Mesenchymal stem cell (in vitro differentiated cells and primary cell): ENCODE measurements around the gene PTX4.

Source experiments
- DNase-seq: peaks from one replicate; pipeline ENCODE4 v3.0.0-alpha.2; 2013
- H2AFZ ChIP-seq: one replicate; pipeline ENCODE4 v1.6.1; 2013; ENCODE audit warnings: low read depth, mild to moderate bottlenecking, control low read depth, inconsistent platforms, low read length, moderate library complexity
- H2AK5ac ChIP-seq: 2 replicates; pipeline ENCODE4 v1.6.1; 2013; ENCODE audit warnings: low read length, moderate library complexity, mild to moderate bottlenecking, inconsistent platforms; ENCODE audit not compliant: severe bottlenecking
- H2BK120ac ChIP-seq: one replicate; pipeline ENCODE4 v1.6.1; 2013; ENCODE audit warnings: low read depth, mild to moderate bottlenecking, inconsistent platforms, low read length, moderate library complexity
- H2BK12ac ChIP-seq, 2 experiments: one replicate each; pipeline ENCODE4 v1.6.1; 2013; ENCODE audit warnings: inconsistent platforms in 2 of 2, low read length in 2 of 2, mild to moderate bottlenecking in 2 of 2, moderate library complexity in 2 of 2, control low read depth in 1 of 2
- H2BK15ac ChIP-seq: one replicate; pipeline ENCODE4 v1.6.1; 2013; ENCODE audit warnings: mild to moderate bottlenecking, low read depth, inconsistent platforms; ENCODE audit not compliant: poor library complexity, severe bottlenecking
- H2BK5ac ChIP-seq: 2 replicates; pipeline ENCODE4 v1.6.1; 2013; ENCODE audit warnings: low read depth, mild to moderate bottlenecking, low read length, control low read depth, inconsistent platforms; ENCODE audit not compliant: poor library complexity, severe bottlenecking
- H3K14ac ChIP-seq, 2 experiments: one replicate each; pipeline ENCODE4 v1.6.1; 2013; ENCODE audit warnings: inconsistent platforms in 2 of 2, low read length in 2 of 2, control low read depth in 1 of 2, mild to moderate bottlenecking in 1 of 2, moderate library complexity in 1 of 2
- H3K18ac ChIP-seq, 2 experiments: one replicate each; pipeline ENCODE4 v1.6.1; 2013; ENCODE audit warnings: inconsistent platforms in 2 of 2, low read length in 2 of 2, control low read depth in 1 of 2, low read depth in 1 of 2, mild to moderate bottlenecking in 1 of 2
- H3K23ac ChIP-seq, 2 experiments: one replicate each; pipeline ENCODE4 v1.6.1; 2013; ENCODE audit warnings: inconsistent platforms in 2 of 2, low read length in 2 of 2, mild to moderate bottlenecking in 2 of 2, moderate library complexity in 2 of 2, control low read depth in 1 of 2
- H3K27ac ChIP-seq: 2 replicates; pipeline ENCODE4 v1.5.1; 2013; ENCODE audit warnings: mild to moderate bottlenecking, moderate library complexity, low read length, control low read depth, inconsistent platforms; ENCODE audit not compliant: poor library complexity, severe bottlenecking
- H3K27me3 ChIP-seq, 2 experiments: 2 replicates each; pipeline versions ENCODE4 v1.6.1 to v1.7.0; 2013; ENCODE audit warnings: low read length in 2 of 2, mild to moderate bottlenecking in 2 of 2, moderate library complexity in 2 of 2, control low read depth in 1 of 2, inconsistent platforms in 1 of 2; ENCODE audit not compliant: control insufficient read depth in 1 of 2, insufficient read depth in 1 of 2
- H3K36me3 ChIP-seq, 2 experiments: 2 replicates each; pipeline versions ENCODE4 v1.6.1 to v1.7.0; 2013; ENCODE audit warnings: low read length in 2 of 2, control low read depth in 1 of 2, inconsistent platforms in 1 of 2, low read depth in 1 of 2, mild to moderate bottlenecking in 1 of 2; ENCODE audit not compliant: insufficient read depth in 2 of 2, control insufficient read depth in 1 of 2
- H3K4ac ChIP-seq, 2 experiments: one replicate each; pipeline ENCODE4 v1.6.1; 2013; ENCODE audit warnings: inconsistent platforms in 2 of 2, low read length in 2 of 2, mild to moderate bottlenecking in 2 of 2, moderate library complexity in 2 of 2, control low read depth in 1 of 2, low read depth in 1 of 2
- H3K4me1 ChIP-seq: 2 replicates; pipeline ENCODE4 v1.6.1; 2013; ENCODE audit warnings: low read depth, low read length, control low read depth; ENCODE audit not compliant: control insufficient read depth, insufficient read depth
- H3K4me2 ChIP-seq: 2 replicates; pipeline ENCODE4 v1.6.1; 2013; ENCODE audit warnings: low read length, mild to moderate bottlenecking, inconsistent platforms; ENCODE audit not compliant: poor library complexity, severe bottlenecking
- H3K4me3 ChIP-seq, 2 experiments: 2 replicates each; pipeline versions ENCODE4 v1.5.1 to v1.7.0; 2013; ENCODE audit warnings: low read length in 2 of 2, mild to moderate bottlenecking in 2 of 2, control low read depth in 1 of 2, low read depth in 1 of 2; ENCODE audit not compliant: insufficient read depth in 1 of 2
- H3K79me1 ChIP-seq: replicated peaks from 2 replicates; pipeline ENCODE4 v1.6.1; 2013; ENCODE audit warnings: mild to moderate bottlenecking, control low read depth, low read length, inconsistent platforms; ENCODE audit not compliant: poor library complexity, severe bottlenecking
- H3K9ac ChIP-seq: 2 replicates; pipeline ENCODE4 v1.7.0; 2013; ENCODE audit warnings: mild to moderate bottlenecking, low read length, moderate library complexity
- H3K9me3 ChIP-seq: 2 replicates; pipeline ENCODE4 v1.7.0; 2013; ENCODE audit warnings: mild to moderate bottlenecking, low read length; ENCODE audit not compliant: control insufficient read depth
- H4K8ac ChIP-seq: one replicate; pipeline ENCODE4 v1.6.1; 2013; ENCODE audit warnings: inconsistent platforms, mild to moderate bottlenecking, low read length, moderate library complexity
- H4K91ac ChIP-seq: one replicate; pipeline ENCODE4 v1.6.1; 2013; ENCODE audit warnings: mild to moderate bottlenecking, low read length, inconsistent platforms
- WGBS: methylation state at CpG from one replicate; pipeline ENCODE4 v1.1.7; 2013; ENCODE audit warnings: mixed read lengths; 5-methylcytosine and 5-hydroxymethylcytosine counted together

The PTX4 gene

GRCh38 chr16:1468426-1468810 lies 20.3 kb downstream of the PTX4 start:
- 95% methylated on average over 22 of the region's 22 CpGs for WGBS

DNA sequence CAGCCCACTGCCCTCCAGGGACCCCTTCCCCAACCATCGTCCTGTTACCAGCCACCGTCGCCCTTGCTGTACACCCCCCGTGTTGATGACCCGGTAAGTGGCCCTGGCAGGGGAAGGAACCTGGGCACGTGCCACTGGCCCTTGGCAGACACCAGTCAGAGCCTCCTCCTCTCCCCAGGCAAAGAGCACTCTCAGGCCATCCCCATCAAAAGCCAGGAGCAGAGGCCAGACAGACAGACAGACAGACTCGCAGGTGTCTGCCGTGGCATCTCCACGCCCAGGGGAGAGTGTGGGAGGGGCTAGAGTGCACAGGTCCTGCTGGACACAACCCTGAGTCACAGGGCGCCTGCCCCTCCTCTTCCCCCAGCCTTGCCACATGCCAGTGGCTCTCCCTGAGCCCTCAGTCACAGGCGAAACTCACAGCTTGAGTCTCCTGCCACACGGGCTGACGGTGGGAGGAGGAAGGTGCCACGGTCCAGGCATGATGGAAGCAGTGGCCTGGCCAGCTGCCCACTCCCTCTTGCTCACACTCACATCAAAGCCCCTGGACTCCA lies 21.7 kb downstream of the PTX4 start:
- H3K4me2 ChIP-seq: no peak overlapping the region
- no peak for DNase-seq
- H2AFZ ChIP-seq: no peak overlapping the region
- no peak overlapping the region for H3K4me3 ChIP-seq
- H2BK12ac ChIP-seq: no peak overlapping the region
- H3K4ac ChIP-seq: no peak overlapping the region
- H4K91ac ChIP-seq: no peak overlapping the region
- H2BK15ac ChIP-seq: no peak overlapping the region
- no peaks in the 10 kb centered on the region for H3K9me3 ChIP-seq
- peaks cover 57% of the 10 kb centered on the region for H3K79me1 ChIP-seq
- no peak overlapping the region for H2BK5ac ChIP-seq
- H3K27me3 ChIP-seq: no peaks in the 10 kb centered on the region
- WGBS: 98% methylated on average over 13 of the region's 14 CpGs
- H2BK120ac ChIP-seq: no peak overlapping the region
- no peak overlapping the region for H4K8ac ChIP-seq
- no peak overlapping the region for H3K18ac ChIP-seq
- no peak overlapping the region for H3K23ac ChIP-seq
- no peak overlapping the region for H3K9ac ChIP-seq
- peaks cover 28% of the 10 kb centered on the region for H3K4me1 ChIP-seq
- no peak overlapping the region for H3K14ac ChIP-seq
- peaks cover 23 to 46% of the 10 kb centered on the region in 2 experiments for H3K36me3 ChIP-seq
- H3K27ac ChIP-seq: no peak overlapping the region
- H2AK5ac ChIP-seq: no peak overlapping the region

More at GRCh38 chr16:1468426-1468810, 20.3 kb downstream of the PTX4 start:
- H3K4me3 ChIP-seq: peak overlapping the region in 1 of 2 experiments; percentile 18
- no peaks in the 10 kb centered on the region for H3K9me3 ChIP-seq
- H3K27ac ChIP-seq: no peak overlapping the region
- H2BK120ac ChIP-seq: no peak overlapping the region
- H3K27me3 ChIP-seq: no peaks in the 10 kb centered on the region
- peaks cover 15 to 42% of the 10 kb centered on the region in 2 experiments for H3K36me3 ChIP-seq
- no peak overlapping the region for H2AFZ ChIP-seq
- H2BK12ac ChIP-seq: no peak overlapping the region
- no peak overlapping the region for H2BK5ac ChIP-seq
- no peak overlapping the region for H3K14ac ChIP-seq
- no peak overlapping the region for H4K91ac ChIP-seq
- H3K79me1 ChIP-seq: peaks cover 50% of the 10 kb centered on the region
- DNase-seq: no peak
- H3K4me1 ChIP-seq: peaks cover 30% of the 10 kb centered on the region
- no peak overlapping the region for H3K23ac ChIP-seq
- no peak overlapping the region for H2BK15ac ChIP-seq
- H3K4ac ChIP-seq: no peak overlapping the region
- peak overlapping the region; percentile 29 for H3K9ac ChIP-seq
- no peak overlapping the region for H2AK5ac ChIP-seq
- no peak overlapping the region for H3K4me2 ChIP-seq
- H3K18ac ChIP-seq: no peak overlapping the region
- H4K8ac ChIP-seq: no peak overlapping the region

- peaks cover 21% of the 10 kb centered on the region for H3K4me1 ChIP-seq
- H3K27me3 ChIP-seq: no peaks in the 10 kb centered on the region
- H3K18ac ChIP-seq: no peak overlapping the region
- no peak overlapping the region for H3K9ac ChIP-seq
- H4K91ac ChIP-seq: no peak overlapping the region
- 93% methylated on average over 21 of the region's 24 CpGs for WGBS
- H3K4ac ChIP-seq: no peak overlapping the region
- H3K36me3 ChIP-seq: peaks cover 25 to 48% of the 10 kb centered on the region in 2 experiments
- H2BK120ac ChIP-seq: no peak overlapping the region
- H2BK15ac ChIP-seq: no peak overlapping the region
- H3K79me1 ChIP-seq: peaks cover 58% of the 10 kb centered on the region
- no peak overlapping the region for H3K4me2 ChIP-seq
- H3K14ac ChIP-seq: no peak overlapping the region
- H2BK12ac ChIP-seq: no peak overlapping the region
- H3K23ac ChIP-seq: no peak overlapping the region
- no peaks in the 10 kb centered on the region for H3K9me3 ChIP-seq
- DNase-seq: no peak
- H4K8ac ChIP-seq: no peak overlapping the region
- no peak overlapping the region for H3K27ac ChIP-seq
- H3K4me3 ChIP-seq: no peak overlapping the region
- H2BK5ac ChIP-seq: no peak overlapping the region
- H2AFZ ChIP-seq: no peak overlapping the region
- no peak overlapping the region for H2AK5ac ChIP-seq
These were observed 22.7 kb downstream of the PTX4 start for GRCh38 chr16:1466054-1466453.

GRCh38 chr16:1465567-1465915 lies 23.2 kb downstream of the PTX4 start:
- WGBS: 98% methylated on average over 13 of the region's 13 CpGs
- H3K4me1 ChIP-seq: peaks cover 16% of the 10 kb centered on the region
- no peaks in the 10 kb centered on the region for H3K9me3 ChIP-seq

More at GRCh38 chr16:1465567-1465915, 23.2 kb downstream of the PTX4 start:
- no peak overlapping the region for H3K18ac ChIP-seq
- H3K27me3 ChIP-seq: no peaks in the 10 kb centered on the region
- no peak overlapping the region for H2BK12ac ChIP-seq
- H3K4me3 ChIP-seq: no peak overlapping the region
- peaks cover 30 to 48% of the 10 kb centered on the region in 2 experiments for H3K36me3 ChIP-seq
- H2AK5ac ChIP-seq: no peak overlapping the region
- H2AFZ ChIP-seq: no peak overlapping the region
- no peak overlapping the region for H4K91ac ChIP-seq
- H2BK120ac ChIP-seq: no peak overlapping the region
- H3K27ac ChIP-seq: no peak overlapping the region
- no peak overlapping the region for H3K23ac ChIP-seq
- H2BK5ac ChIP-seq: no peak overlapping the region
- no peak overlapping the region for H3K4me2 ChIP-seq
- H3K79me1 ChIP-seq: peaks cover 62% of the 10 kb centered on the region
- no peak overlapping the region for H4K8ac ChIP-seq
- no peak overlapping the region for H3K4ac ChIP-seq
- H3K14ac ChIP-seq: no peak overlapping the region
- no peak overlapping the region for H3K9ac ChIP-seq
- H2BK15ac ChIP-seq: no peak overlapping the region
- DNase-seq: no peak
